IMR-90 (cell line): Measurements from ENCODE around the gene NACC2.

Experiments
- BHLHE40 ChIP-seq: fragments of 150-350 bp; IDR thresholded peaks from 2 replicates; pipeline ENCODE4 v1.6.1; 2016; ENCODE audit warnings: mild to moderate bottlenecking, low read depth, low read length
- CEBPB ChIP-seq: IDR thresholded peaks from 2 replicates; pipeline ENCODE4 v1.6.1; 2012; ENCODE audit warnings: low read depth, low read length, improper control_type of control experiment
- CHD1 ChIP-seq: IDR thresholded peaks from 2 replicates; pipeline ENCODE4 v1.6.1; 2012; ENCODE audit warnings: low read depth, low read length, improper control_type of control experiment
- FOS ChIP-seq: fragments of 150-350 bp; IDR thresholded peaks from 2 replicates; pipeline ENCODE4 v1.6.1; 2016; ENCODE audit warnings: low read depth, low read length
- MAFK ChIP-seq: IDR thresholded peaks from 2 replicates; pipeline ENCODE4 v1.6.1; 2012; ENCODE audit warnings: low read depth, low read length, improper control_type of control experiment
- MAZ ChIP-seq: IDR thresholded peaks from 2 replicates; pipeline ENCODE4 v1.6.1; 2012; ENCODE audit warnings: low read depth, mild to moderate bottlenecking, low read length, improper control_type of control experiment, moderate library complexity, borderline replicate concordance
- POLR2A ChIP-seq: IDR thresholded peaks from 2 replicates; pipeline ENCODE4 v1.6.1; 2012; ENCODE audit warnings: mild to moderate bottlenecking, low read depth, low read length
- RAD21 ChIP-seq: IDR thresholded peaks from 2 replicates; pipeline ENCODE4 v1.6.1; 2012; ENCODE audit warnings: low read length, improper control_type of control experiment
- RCOR1 ChIP-seq: IDR thresholded peaks from 2 replicates; pipeline ENCODE4 v1.6.1; 2012; ENCODE audit warnings: mild to moderate bottlenecking, low read length, improper control_type of control experiment; ENCODE audit not compliant: insufficient replicate concordance
- RFX5 ChIP-seq: IDR thresholded peaks from 2 replicates; pipeline ENCODE4 v1.8.0; 2012; ENCODE audit warnings: low read depth, mild to moderate bottlenecking, low read length, moderate library complexity
- SMC3 ChIP-seq: fragments of 150-350 bp; IDR thresholded peaks from 2 replicates; pipeline ENCODE4 v1.6.1; 2016; ENCODE audit warnings: low read depth, mild to moderate bottlenecking, antibody characterized with exemption, low read length, moderate library complexity
- TF ChIP-seq, protein P1 (sequence below): conservative IDR thresholded peaks from 2 replicates; pipeline ENCODE4 v1.5.1; 2012; ENCODE audit warnings: mild to moderate bottlenecking, low read depth, low read length, improper control_type of control experiment
- TF ChIP-seq, protein P2 (sequence below): fragments of 150-350 bp; IDR thresholded peaks from 2 replicates; pipeline ENCODE4 v1.6.1; 2016; ENCODE audit warnings: low read depth, mild to moderate bottlenecking, low read length, moderate library complexity, borderline replicate concordance
- TF ChIP-seq, protein P3 (sequence below): fragments of 150-350 bp; IDR thresholded peaks from 2 replicates; pipeline ENCODE4 v1.6.1; 2017; ENCODE audit warnings: mild to moderate bottlenecking, antibody characterized with exemption, low read length, low read depth

DNA sequence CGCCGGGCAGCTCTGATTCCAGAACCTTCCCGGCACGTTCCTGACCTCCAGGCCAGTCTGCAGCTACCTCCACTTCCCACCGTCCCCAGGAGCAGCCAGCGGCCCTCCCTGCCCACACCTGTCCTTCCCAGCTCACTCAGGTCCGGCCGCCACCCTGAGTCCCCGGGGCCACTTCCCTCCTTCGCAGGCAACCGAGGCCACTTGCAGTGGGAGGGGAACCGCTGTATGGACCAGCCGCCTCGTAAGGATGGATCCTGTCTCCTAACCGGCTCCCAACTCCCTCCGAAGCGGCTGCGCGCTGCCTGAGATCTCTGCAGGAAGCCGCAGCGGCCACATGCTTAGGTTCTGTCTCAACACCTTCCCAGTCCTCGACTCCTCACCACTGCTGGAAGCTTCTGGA is 16.1 kb upstream of the NACC2 start:
- TF ChIP-seq MAFK (no peak), RAD21 (no peak), SMC3 (no peak), FOS (no peak), POLR2A (no peak), RCOR1 (no peak), CEBPB (no peak), RFX5 (no peak), BHLHE40 (no peak), MAZ (no peak), CHD1 (no peak)
- TF ChIP-seq, protein P1, sequence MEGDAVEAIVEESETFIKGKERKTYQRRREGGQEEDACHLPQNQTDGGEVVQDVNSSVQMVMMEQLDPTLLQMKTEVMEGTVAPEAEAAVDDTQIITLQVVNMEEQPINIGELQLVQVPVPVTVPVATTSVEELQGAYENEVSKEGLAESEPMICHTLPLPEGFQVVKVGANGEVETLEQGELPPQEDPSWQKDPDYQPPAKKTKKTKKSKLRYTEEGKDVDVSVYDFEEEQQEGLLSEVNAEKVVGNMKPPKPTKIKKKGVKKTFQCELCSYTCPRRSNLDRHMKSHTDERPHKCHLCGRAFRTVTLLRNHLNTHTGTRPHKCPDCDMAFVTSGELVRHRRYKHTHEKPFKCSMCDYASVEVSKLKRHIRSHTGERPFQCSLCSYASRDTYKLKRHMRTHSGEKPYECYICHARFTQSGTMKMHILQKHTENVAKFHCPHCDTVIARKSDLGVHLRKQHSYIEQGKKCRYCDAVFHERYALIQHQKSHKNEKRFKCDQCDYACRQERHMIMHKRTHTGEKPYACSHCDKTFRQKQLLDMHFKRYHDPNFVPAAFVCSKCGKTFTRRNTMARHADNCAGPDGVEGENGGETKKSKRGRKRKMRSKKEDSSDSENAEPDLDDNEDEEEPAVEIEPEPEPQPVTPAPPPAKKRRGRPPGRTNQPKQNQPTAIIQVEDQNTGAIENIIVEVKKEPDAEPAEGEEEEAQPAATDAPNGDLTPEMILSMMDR: no peak
- TF ChIP-seq, protein P2, sequence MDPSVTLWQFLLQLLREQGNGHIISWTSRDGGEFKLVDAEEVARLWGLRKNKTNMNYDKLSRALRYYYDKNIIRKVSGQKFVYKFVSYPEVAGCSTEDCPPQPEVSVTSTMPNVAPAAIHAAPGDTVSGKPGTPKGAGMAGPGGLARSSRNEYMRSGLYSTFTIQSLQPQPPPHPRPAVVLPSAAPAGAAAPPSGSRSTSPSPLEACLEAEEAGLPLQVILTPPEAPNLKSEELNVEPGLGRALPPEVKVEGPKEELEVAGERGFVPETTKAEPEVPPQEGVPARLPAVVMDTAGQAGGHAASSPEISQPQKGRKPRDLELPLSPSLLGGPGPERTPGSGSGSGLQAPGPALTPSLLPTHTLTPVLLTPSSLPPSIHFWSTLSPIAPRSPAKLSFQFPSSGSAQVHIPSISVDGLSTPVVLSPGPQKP: no peak
- TF ChIP-seq, protein P3, sequence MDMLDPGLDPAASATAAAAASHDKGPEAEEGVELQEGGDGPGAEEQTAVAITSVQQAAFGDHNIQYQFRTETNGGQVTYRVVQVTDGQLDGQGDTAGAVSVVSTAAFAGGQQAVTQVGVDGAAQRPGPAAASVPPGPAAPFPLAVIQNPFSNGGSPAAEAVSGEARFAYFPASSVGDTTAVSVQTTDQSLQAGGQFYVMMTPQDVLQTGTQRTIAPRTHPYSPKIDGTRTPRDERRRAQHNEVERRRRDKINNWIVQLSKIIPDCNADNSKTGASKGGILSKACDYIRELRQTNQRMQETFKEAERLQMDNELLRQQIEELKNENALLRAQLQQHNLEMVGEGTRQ: no peak
